ENCODE data around the gene NYAP2.

NYAP2 gene

GRCh38 chr2:225431105-225431863 is 31.8 kb downstream of the NYAP2 start:
- no peak for DNase-seq

GRCh38 chr2:225434014-225434413 is 34.5 kb downstream of the NYAP2 start:
- no peak for DNase-seq

- DNase-seq, result no peak
These were observed 37.8 kb downstream of the NYAP2 start for GRCh38 chr2:225437319-225437718.

- no peak for DNase-seq
These were observed 38.7 kb downstream of the NYAP2 start for GRCh38 chr2:225438248-225438647.

GRCh38 chr2:225452677-225453076 is 53.2 kb downstream of the NYAP2 start:
- DNase-seq, result no peak

- DNase-seq, result no peak
These were observed 54.9 kb downstream of the NYAP2 start for GRCh38 chr2:225454412-225454811.

- no peak for DNase-seq
These were observed 57.2 kb downstream of the NYAP2 start for GRCh38 chr2:225456619-225457260.

- DNase-seq, result no peak
These were observed 58.0 kb downstream of the NYAP2 start for GRCh38 chr2:225457482-225457881.

GRCh38 chr2:225458431-225459117 is 59.1 kb downstream of the NYAP2 start:
- DNase-seq, result no peak

- no peak for DNase-seq
These were observed 62.9 kb downstream of the NYAP2 start for GRCh38 chr2:225462417-225462816.

GRCh38 chr2:225462945-225463344 is 63.4 kb downstream of the NYAP2 start:
- DNase-seq, result no peak

- DNase-seq, result no peak
These were observed 63.9 kb downstream of the NYAP2 start for GRCh38 chr2:225463449-225463848.

GRCh38 chr2:225464346-225465025 is 65.0 kb downstream of the NYAP2 start:
- DNase-seq, result peak in 3 of 6 experiments; percentile 5 to 49 (median 44)

- no peak for DNase-seq
These were observed 66.3 kb downstream of the NYAP2 start for GRCh38 chr2:225465827-225466226.

GRCh38 chr2:225466891-225467604 is 67.5 kb downstream of the NYAP2 start:
- DNase-seq, result no peak

GRCh38 chr2:225468131-225468530 is 68.6 kb downstream of the NYAP2 start:
- no peak for DNase-seq

GRCh38 chr2:225471039-225471438 is 71.5 kb downstream of the NYAP2 start:
- no peak for DNase-seq

- DNase-seq, result no peak
These were observed 72.0 kb downstream of the NYAP2 start for GRCh38 chr2:225471482-225471881.

- no peak for DNase-seq
These were observed 72.7 kb downstream of the NYAP2 start for GRCh38 chr2:225472161-225472560.

GRCh38 chr2:225479386-225479785 is 79.9 kb downstream of the NYAP2 start:
- DNase-seq, result no peak

- no peak for DNase-seq
These were observed 85.2 kb downstream of the NYAP2 start for GRCh38 chr2:225484751-225485150.

- no peak for DNase-seq
These were observed 86.7 kb downstream of the NYAP2 start for GRCh38 chr2:225486236-225486635.

Measured in stimulated activated naive CD4-positive, alpha-beta T cell (primary cell).